HL-60 (cell line): ENCODE measurements around the gene AHRR.

ENCODE experiments used
- DNase-seq, 2 experiments: peaks; one replicate each; pipeline ENCODE4 v3.0.0-alpha.2; 2010 to 2020; ENCODE audit warnings: low read depth in 1 of 2, low spot score in 1 of 2
- H3K27ac ChIP-seq: fragments of 250-450 bp; sonication (Bioruptor Pico); replicated peaks from 2 replicates; pipeline ENCODE4 v1.5.1; 2020; ENCODE audit warnings: mild to moderate bottlenecking, moderate library complexity
- H3K27me3 ChIP-seq: fragments of 250-450 bp; sonication (Bioruptor Pico); 2 replicates; pipeline ENCODE4 v1.5.1; 2021; ENCODE audit warnings: mild to moderate bottlenecking, moderate library complexity; ENCODE audit not compliant: insufficient read depth, poor library complexity, severe bottlenecking
- H3K4me3 ChIP-seq: replicated peaks from 2 replicates; pipeline ENCODE4 v1.5.1; 2011; ENCODE audit warnings: mild to moderate bottlenecking, control low read depth, low read length; ENCODE audit not compliant: insufficient read depth
- GABPA ChIP-seq: IDR thresholded peaks from 2 replicates; pipeline ENCODE4 v1.6.1; 2012; ENCODE audit warnings: low read depth
- POLR2AphosphoS5 ChIP-seq: IDR thresholded peaks from 2 replicates; pipeline ENCODE4 v1.6.1; 2012; ENCODE audit warnings: low read depth
- SPI1 ChIP-seq: IDR thresholded peaks from 2 replicates; pipeline ENCODE4 v1.6.1; 2012; ENCODE audit warnings: low read depth, mild to moderate bottlenecking, borderline replicate concordance
- TF ChIP-seq, protein P1 (sequence below): IDR thresholded peaks from one replicate; pipeline ENCODE4 v1.5.1; 2011; ENCODE audit warnings: low read length, control low read depth, inconsistent platforms; ENCODE audit not compliant: insufficient read depth
- TF ChIP-seq, protein P2 (sequence below): IDR thresholded peaks from 2 replicates; pipeline ENCODE4 v1.6.1; 2012; ENCODE audit warnings: low read depth; ENCODE audit not compliant: insufficient replicate concordance

The AHRR gene

DNA sequence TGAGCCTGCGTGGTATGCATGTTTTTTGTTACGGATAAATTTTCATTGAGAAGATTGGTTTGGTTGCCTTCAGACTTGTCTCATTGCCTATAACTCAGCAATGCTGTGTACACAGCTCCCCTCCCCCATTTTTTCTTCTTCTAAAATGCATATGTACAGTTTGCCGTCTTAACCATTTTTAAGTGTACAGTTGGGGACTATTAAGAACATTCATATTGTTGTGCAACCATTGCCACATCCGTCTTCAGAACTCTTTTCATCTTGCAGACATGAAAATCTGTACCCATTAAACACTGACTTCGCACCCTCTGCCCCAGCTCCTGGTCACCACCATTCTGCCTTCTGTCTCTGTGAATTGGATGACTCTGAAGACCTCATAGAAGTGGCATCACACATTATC is 127.6 kb downstream of the AHRR start:
- no peak overlapping the region for H3K4me3 ChIP-seq
- peak overlapping the region; percentile 57 for H3K27ac ChIP-seq
- no peaks in the 10 kb centered on the region for H3K27me3 ChIP-seq
- no peak for TF ChIP-seq GABPA
- TF ChIP-seq POLR2AphosphoS5 = no peak
- TF ChIP-seq, protein P1, sequence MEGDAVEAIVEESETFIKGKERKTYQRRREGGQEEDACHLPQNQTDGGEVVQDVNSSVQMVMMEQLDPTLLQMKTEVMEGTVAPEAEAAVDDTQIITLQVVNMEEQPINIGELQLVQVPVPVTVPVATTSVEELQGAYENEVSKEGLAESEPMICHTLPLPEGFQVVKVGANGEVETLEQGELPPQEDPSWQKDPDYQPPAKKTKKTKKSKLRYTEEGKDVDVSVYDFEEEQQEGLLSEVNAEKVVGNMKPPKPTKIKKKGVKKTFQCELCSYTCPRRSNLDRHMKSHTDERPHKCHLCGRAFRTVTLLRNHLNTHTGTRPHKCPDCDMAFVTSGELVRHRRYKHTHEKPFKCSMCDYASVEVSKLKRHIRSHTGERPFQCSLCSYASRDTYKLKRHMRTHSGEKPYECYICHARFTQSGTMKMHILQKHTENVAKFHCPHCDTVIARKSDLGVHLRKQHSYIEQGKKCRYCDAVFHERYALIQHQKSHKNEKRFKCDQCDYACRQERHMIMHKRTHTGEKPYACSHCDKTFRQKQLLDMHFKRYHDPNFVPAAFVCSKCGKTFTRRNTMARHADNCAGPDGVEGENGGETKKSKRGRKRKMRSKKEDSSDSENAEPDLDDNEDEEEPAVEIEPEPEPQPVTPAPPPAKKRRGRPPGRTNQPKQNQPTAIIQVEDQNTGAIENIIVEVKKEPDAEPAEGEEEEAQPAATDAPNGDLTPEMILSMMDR = no peak
- TF ChIP-seq SPI1 = no peak
- TF ChIP-seq, protein P2, sequence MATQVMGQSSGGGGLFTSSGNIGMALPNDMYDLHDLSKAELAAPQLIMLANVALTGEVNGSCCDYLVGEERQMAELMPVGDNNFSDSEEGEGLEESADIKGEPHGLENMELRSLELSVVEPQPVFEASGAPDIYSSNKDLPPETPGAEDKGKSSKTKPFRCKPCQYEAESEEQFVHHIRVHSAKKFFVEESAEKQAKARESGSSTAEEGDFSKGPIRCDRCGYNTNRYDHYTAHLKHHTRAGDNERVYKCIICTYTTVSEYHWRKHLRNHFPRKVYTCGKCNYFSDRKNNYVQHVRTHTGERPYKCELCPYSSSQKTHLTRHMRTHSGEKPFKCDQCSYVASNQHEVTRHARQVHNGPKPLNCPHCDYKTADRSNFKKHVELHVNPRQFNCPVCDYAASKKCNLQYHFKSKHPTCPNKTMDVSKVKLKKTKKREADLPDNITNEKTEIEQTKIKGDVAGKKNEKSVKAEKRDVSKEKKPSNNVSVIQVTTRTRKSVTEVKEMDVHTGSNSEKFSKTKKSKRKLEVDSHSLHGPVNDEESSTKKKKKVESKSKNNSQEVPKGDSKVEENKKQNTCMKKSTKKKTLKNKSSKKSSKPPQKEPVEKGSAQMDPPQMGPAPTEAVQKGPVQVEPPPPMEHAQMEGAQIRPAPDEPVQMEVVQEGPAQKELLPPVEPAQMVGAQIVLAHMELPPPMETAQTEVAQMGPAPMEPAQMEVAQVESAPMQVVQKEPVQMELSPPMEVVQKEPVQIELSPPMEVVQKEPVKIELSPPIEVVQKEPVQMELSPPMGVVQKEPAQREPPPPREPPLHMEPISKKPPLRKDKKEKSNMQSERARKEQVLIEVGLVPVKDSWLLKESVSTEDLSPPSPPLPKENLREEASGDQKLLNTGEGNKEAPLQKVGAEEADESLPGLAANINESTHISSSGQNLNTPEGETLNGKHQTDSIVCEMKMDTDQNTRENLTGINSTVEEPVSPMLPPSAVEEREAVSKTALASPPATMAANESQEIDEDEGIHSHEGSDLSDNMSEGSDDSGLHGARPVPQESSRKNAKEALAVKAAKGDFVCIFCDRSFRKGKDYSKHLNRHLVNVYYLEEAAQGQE = no peak
- DNase-seq = peak in 1 of 2 experiments; percentile 53

DNA sequence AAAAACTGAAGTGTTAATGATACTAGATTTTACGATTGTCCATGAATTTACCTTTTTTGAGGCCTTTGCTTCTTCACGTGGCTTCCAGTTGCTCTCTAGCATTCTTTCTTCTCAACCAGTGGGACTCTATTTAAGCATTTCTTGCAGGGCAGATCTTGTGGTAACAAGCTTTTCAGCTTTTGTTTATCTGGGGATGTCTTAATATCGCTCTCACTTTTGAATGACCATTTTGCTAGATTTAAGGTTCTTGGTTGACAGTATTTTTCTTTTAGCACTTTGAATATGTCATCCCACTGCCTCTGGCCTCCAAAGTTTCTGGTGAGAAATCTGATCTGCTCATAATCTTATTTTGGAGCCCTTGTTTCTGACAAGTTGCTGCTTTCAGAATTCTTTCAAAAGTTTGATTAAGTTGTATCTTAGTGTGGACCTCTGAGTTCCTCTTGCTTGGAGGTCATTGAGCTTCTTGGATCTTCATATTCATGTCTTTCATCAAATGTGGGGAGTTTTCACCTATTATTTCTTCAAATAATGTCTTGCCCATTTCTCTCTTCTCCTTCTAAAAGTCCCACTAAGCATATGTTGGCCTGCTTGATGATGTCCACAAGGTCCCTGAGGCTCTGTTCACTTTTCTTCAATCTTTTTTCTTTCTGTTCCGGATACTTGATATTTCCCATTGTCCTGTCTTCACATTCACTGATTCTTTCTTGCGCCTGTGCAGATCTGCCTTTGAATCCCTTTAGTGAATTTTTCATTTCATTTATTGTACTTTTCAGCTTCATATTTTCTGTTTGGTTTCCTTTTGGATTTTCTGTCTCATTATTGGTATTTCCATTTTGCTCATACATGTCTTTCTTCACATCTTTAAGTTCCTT is 130.3 kb downstream of the AHRR start:
- no peak for DNase-seq
- no peak for TF ChIP-seq SPI1
- no peak for TF ChIP-seq POLR2AphosphoS5
- TF ChIP-seq, protein P2 = no peak
- TF ChIP-seq, protein P1 = no peak
- TF ChIP-seq GABPA = no peak
- H3K4me3 ChIP-seq = no peak overlapping the region
- H3K27ac ChIP-seq = no peak overlapping the region
- no peaks in the 10 kb centered on the region for H3K27me3 ChIP-seq

DNA sequence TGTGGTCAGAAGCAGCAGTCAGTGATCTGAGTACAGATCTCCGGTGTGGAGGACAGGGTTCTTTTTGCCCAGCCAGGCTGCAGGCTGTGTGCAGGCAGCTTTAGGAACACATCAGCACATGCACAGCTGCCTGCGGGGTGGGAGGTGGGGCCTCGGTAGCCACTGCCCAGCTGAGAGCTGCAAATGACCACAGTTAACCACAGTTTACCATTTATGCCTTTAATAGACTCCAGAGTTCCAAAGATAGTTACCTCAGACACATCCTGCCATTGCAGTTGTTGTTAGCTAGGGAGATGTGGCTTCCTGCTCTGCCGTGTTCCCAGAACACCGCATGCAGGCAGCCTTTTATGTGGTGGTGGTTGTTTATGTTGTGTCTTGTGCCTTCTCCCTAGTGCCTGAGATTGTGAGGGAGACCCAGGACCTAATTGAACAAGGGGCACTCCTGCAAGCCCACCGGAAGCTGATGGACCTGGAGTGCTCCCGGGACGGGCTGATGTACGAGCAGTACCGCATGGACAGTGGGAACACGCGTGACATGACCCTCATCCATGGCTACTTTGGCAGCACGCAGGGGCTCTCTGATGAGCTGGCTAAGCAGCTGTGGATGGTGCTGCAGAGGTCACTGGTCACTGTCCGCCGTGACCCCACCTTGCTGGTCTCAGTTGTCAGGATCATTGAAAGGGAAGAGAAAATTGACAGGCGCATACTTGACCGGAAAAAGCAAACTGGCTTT is 131.6 kb downstream of the AHRR start:
- TF ChIP-seq POLR2AphosphoS5 (no peak), SPI1 (no peak), GABPA (no peak)
- DNase-seq = no peak
- Histone ChIP-seq H3K4me3 (no peak overlapping the region), H3K27ac (no peak overlapping the region), H3K27me3 (no peaks in the 10 kb centered on the region)
